GM12878 (cell line): Measurements from ENCODE around the gene MAP3K7.

ENCODE experiments used
- CHD2 ChIP-seq: IDR thresholded peaks from 2 replicates; pipeline ENCODE4 v1.6.1; 2011; ENCODE audit warnings: low read depth, low read length, improper control_type of control experiment, borderline replicate concordance
- E4F1 ChIP-seq: fragments of 450-650 bp; IDR thresholded peaks from 2 replicates; pipeline ENCODE4 v1.6.1; 2018; ENCODE audit warnings: borderline replicate concordance, mild to moderate bottlenecking; ENCODE audit not compliant: partially characterized antibody
- KLF5 ChIP-seq: fragments of 450-650 bp; IDR thresholded peaks from 2 replicates; pipeline ENCODE4 v1.6.1; 2014; ENCODE audit warnings: mild to moderate bottlenecking; ENCODE audit not compliant: partially characterized antibody
- MYC ChIP-seq: IDR thresholded peaks from 2 replicates; pipeline ENCODE4 v1.6.1; 2011; ENCODE audit warnings: mild to moderate bottlenecking, low read length, moderate library complexity, inconsistent platforms; ENCODE audit not compliant: insufficient read depth, insufficient replicate concordance, insufficient read length, severe bottlenecking
- RELA ChIP-seq: fragments of 450-650 bp; IDR thresholded peaks from 2 replicates; pipeline ENCODE4 v1.8.0; 2014; ENCODE audit warnings: borderline replicate concordance; ENCODE audit not compliant: partially characterized antibody

GRCh38 chr6:90494067-90494780 is 92.6 kb downstream of the MAP3K7 start:
- TF ChIP-seq CHD2 (no peak), RELA (no peak), E4F1 (no peak), MYC (no peak), KLF5 (no peak)
